Measurements from ENCODE around the gene TRMT61A. TPM values are rescaled to one million over a fixed set of nuclear protein-coding genes. Genes with fewer than 3 reads are reported as not detected.

The TRMT61A gene
- total RNA-seq, 1 experiment from 2014 or later, result 14.9 TPM

GRCh38 chr14:103483600-103483999 is 45.4 kb upstream of the TRMT61A start:
- Histone ChIP-seq H3K9me2 (ENCODE audit: insufficient read depth) (no peaks in the 10 kb centered on the region), H3K27me3 (ENCODE audit: insufficient read depth, low read length) (no peaks in the 10 kb centered on the region), H3K4me1 (ENCODE audit: control insufficient read depth in 1 of 2, insufficient read depth in 2 of 2, low read length in 2 of 2) (no peaks in the 10 kb centered on the region), H3K79me2 (ENCODE audit: insufficient read depth, low read length) (no peaks in the 10 kb centered on the region), H3K9ac (ENCODE audit: low read length) (no peak overlapping the region), H2AFZ (ENCODE audit: low read depth, low read length, poor library complexity, severe bottlenecking) (no peak overlapping the region), H4K20me1 (ENCODE audit: insufficient read depth) (no peaks in the 10 kb centered on the region), H3K9me3 (ENCODE audit: control insufficient read depth in 1 of 2, insufficient read depth in 1 of 2, low read depth in 1 of 2, low read length in 2 of 2) (no peaks in the 10 kb centered on the region), H3K4me2 (ENCODE audit: low read length) (no peak overlapping the region), H3K27ac (ENCODE audit: low read depth, low read length) (no peak overlapping the region), H3K4me3 (replicated peaks in 1 of 2; ENCODE audit: low read depth in 1 of 2, low read length in 2 of 2) (no peak overlapping the region), H3K36me3 (ENCODE audit: control insufficient read depth in 1 of 2, insufficient read depth in 2 of 2, low read length in 2 of 2) (peaks cover 28 to 30% of the 10 kb centered on the region in 2 experiments; a peak in 3 of 4 replicates)
- ChIA-PET CTCF (no interaction called here), POLR2A (no interaction called here), RAD21 (ENCODE audit: low non-redundant PET in 1 of 2, low total read pairs in 2 of 2, uncharacterized antibody in 2 of 2, unreplicated experiment in 2 of 2) (no interaction called here)
- TF ChIP-seq JUND (IDR thresholded peaks at IDR 0.05), result no peak
- TF ChIP-seq ZBTB33 (IDR thresholded peaks at IDR 0.05; ENCODE audit: extremely low read depth, insufficient replicate concordance, low read length), result no peak
- TF ChIP-seq TCF7L2 (IDR thresholded peaks at IDR 0.05; ENCODE audit: borderline replicate concordance, extremely low read depth, insufficient read depth, insufficient read length), result no peak
- DNase-seq (ENCODE audit: low read depth, low spot score), result no peak
- intact Hi-C loops (cut with micrococcal nuclease), result no loop called here
- no TSS peak for BruUV-seq (replicated peaks)
- no peak for ATAC-seq

- POLR2A ChIA-PET, result no interaction called here
- H3K4me3 ChIP-seq (replicated peaks in 1 of 2; ENCODE audit: low read depth in 1 of 2, low read length in 2 of 2), result no peak overlapping the region
- H3K27me3 ChIP-seq (ENCODE audit: insufficient read depth, low read length), result no peaks in the 10 kb centered on the region
- no peak for TF ChIP-seq FOSL1 (IDR thresholded peaks at IDR 0.05; ENCODE audit: low read depth)
- TF ChIP-seq EZH2phosphoT487 (IDR thresholded peaks at IDR 0.05; ENCODE audit: borderline replicate concordance), result no peak
- no peak for TF ChIP-seq ELF1 (IDR thresholded peaks at IDR 0.05; ENCODE audit: borderline replicate concordance, low read depth)
- no peak for TF ChIP-seq CEBPB (IDR thresholded peaks at IDR 0.05; ENCODE audit: low read depth)
- TF ChIP-seq SIN3A (IDR thresholded peaks at IDR 0.05; ENCODE audit: low read depth), result no peak
- TF ChIP-seq ATF3 (IDR thresholded peaks at IDR 0.05), result no peak
- no peak for TF ChIP-seq CBX3 (IDR thresholded peaks at IDR 0.05; ENCODE audit: low read depth)
- no peak for TF ChIP-seq RAD21 (IDR thresholded peaks at IDR 0.05; ENCODE audit: low read depth)
- TF ChIP-seq MAX (IDR thresholded peaks at IDR 0.05), result no peak
- no peak for TF ChIP-seq JUND (IDR thresholded peaks at IDR 0.05)
- no peak for TF ChIP-seq SRF (IDR thresholded peaks at IDR 0.05; ENCODE audit: low read depth)
- TF ChIP-seq TCF7L2 (IDR thresholded peaks at IDR 0.05; ENCODE audit: borderline replicate concordance, extremely low read depth, insufficient read depth, insufficient read length), result no peak
- no peak for TF ChIP-seq SP1 (IDR thresholded peaks at IDR 0.05; ENCODE audit: low read depth)
- TF ChIP-seq REST (IDR thresholded peaks at IDR 0.05; ENCODE audit: low read depth), result no peak
- TF ChIP-seq EZH2 (IDR thresholded peaks at IDR 0.05), result no peak
Observed at GRCh38 chr14:103485504-103485903, 43.5 kb upstream of the TRMT61A start.

More at GRCh38 chr14:103485504-103485903, 43.5 kb upstream of the TRMT61A start:
- ChIA-PET CTCF (no interaction called here), RAD21 (ENCODE audit: low non-redundant PET in 1 of 2, low total read pairs in 2 of 2, uncharacterized antibody in 2 of 2, unreplicated experiment in 2 of 2) (no interaction called here)
- Histone ChIP-seq H3K9me2 (ENCODE audit: insufficient read depth) (no peaks in the 10 kb centered on the region), H4K20me1 (ENCODE audit: insufficient read depth) (no peaks in the 10 kb centered on the region), H3K4me1 (ENCODE audit: control insufficient read depth in 1 of 2, insufficient read depth in 2 of 2, low read length in 2 of 2) (no peaks in the 10 kb centered on the region), H3K9me3 (ENCODE audit: control insufficient read depth in 1 of 2, insufficient read depth in 1 of 2, low read depth in 1 of 2, low read length in 2 of 2) (no peaks in the 10 kb centered on the region), H3K79me2 (ENCODE audit: insufficient read depth, low read length) (no peaks in the 10 kb centered on the region), H3K27ac (ENCODE audit: low read depth, low read length) (no peak overlapping the region), H3K36me3 (ENCODE audit: control insufficient read depth in 1 of 2, insufficient read depth in 2 of 2, low read length in 2 of 2) (peaks cover 22 to 25% of the 10 kb centered on the region in 2 experiments; a peak in 3 of 4 replicates), H3K9ac (ENCODE audit: low read length) (no peak overlapping the region), H2AFZ (ENCODE audit: low read depth, low read length, poor library complexity, severe bottlenecking) (no peak overlapping the region), H3K4me2 (ENCODE audit: low read length) (no peak overlapping the region)
- no TSS peak for BruUV-seq (replicated peaks)
- intact Hi-C loops (cut with micrococcal nuclease), result no loop called here
- ATAC-seq, result no peak
- no peak for DNase-seq (ENCODE audit: low read depth, low spot score)
